Ishikawa (cell line): ENCODE results near the gene PIK3IP1.

ENCODE experiments used
- CREB1 ChIP-seq: IDR thresholded peaks from 2 replicates; pipeline ENCODE4 v1.6.1; 2012; ENCODE audit warnings: low read depth
- MAX ChIP-seq: IDR thresholded peaks from 2 replicates; pipeline ENCODE4 v1.6.1; 2012
- RAD21 ChIP-seq: IDR thresholded peaks from 2 replicates; pipeline ENCODE4 v1.6.1; 2012; ENCODE audit warnings: low read depth
- REST ChIP-seq: IDR thresholded peaks from 2 replicates; pipeline ENCODE4 v1.6.1; 2012; ENCODE audit warnings: low read depth, mild to moderate bottlenecking
- TAF1 ChIP-seq: IDR thresholded peaks from 2 replicates; pipeline ENCODE4 v1.6.1; 2012; ENCODE audit warnings: low read depth, mild to moderate bottlenecking
- TCF12 ChIP-seq: IDR thresholded peaks from 2 replicates; pipeline ENCODE4 v1.6.1; 2012; ENCODE audit warnings: low read depth
- TEAD4 ChIP-seq: IDR thresholded peaks from 2 replicates; pipeline ENCODE4 v1.6.1; 2012
- YY1 ChIP-seq: IDR thresholded peaks from 2 replicates; pipeline ENCODE4 v1.6.1; 2012; ENCODE audit warnings: low read depth

- TF ChIP-seq TAF1: no peak
- TF ChIP-seq TCF12: no peak
- TF ChIP-seq RAD21: no peak
- TF ChIP-seq YY1: no peak
- no peak for TF ChIP-seq REST
- TF ChIP-seq CREB1: no peak
- TF ChIP-seq MAX: no peak
- TF ChIP-seq TEAD4: no peak
Measured at GRCh38 chr22:31329029-31329428, 36.7 kb upstream of the PIK3IP1 start.
